ENCODE results near the gene GTPBP3.
"Not testable (repeated sequence)": the region's sequence is repeated elsewhere in the genome, so short reads cannot be mapped to it uniquely, and the experiment has no call there.

The GTPBP3 gene

DNA sequence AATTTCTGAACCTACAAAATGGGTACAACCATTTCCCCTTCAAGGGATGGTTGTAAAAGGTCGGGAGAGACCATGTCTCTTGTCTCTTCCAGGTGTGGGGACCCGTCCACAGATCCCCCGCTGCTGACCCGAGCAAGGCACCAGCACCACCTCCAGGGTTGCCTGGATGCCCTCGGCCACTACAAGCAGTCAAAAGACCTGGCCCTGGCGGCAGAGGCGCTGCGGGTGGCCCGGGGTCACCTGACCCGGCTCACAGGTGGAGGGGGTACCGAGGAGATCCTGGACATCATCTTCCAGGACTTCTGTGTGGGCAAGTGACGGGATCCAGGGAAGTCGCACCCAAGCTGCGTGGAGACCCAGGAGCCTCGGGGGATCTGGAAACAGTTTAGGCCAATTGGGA, 4.0 kb downstream of the GTPBP3 start:
- DNase-seq (ENCODE audit: low read depth in 1 of 2, low spot score in 1 of 2): no peak

DNA sequence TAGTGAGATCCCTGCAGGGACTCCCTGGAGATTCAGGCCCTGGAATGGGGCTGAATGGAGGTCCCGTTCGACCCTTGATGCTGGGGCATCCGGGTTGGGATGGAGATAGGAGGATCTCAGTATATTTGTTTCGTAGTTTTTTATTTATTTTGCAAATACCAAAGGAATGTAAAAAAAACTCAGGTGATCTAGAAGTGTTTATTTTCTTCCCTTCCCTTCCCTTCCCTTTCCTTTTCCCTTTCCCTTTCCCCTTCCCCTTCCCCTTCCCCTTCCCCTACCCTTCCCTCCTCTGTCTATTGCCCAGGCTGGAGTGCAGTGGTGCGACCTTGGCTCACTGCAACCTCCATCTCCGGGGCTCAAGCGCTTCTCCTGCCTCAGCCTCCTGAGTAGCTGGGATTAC, 4.5 kb downstream of the GTPBP3 start:
- DNase-seq (ENCODE audit: low read depth in 1 of 2, low spot score in 1 of 2): no peak

DNA sequence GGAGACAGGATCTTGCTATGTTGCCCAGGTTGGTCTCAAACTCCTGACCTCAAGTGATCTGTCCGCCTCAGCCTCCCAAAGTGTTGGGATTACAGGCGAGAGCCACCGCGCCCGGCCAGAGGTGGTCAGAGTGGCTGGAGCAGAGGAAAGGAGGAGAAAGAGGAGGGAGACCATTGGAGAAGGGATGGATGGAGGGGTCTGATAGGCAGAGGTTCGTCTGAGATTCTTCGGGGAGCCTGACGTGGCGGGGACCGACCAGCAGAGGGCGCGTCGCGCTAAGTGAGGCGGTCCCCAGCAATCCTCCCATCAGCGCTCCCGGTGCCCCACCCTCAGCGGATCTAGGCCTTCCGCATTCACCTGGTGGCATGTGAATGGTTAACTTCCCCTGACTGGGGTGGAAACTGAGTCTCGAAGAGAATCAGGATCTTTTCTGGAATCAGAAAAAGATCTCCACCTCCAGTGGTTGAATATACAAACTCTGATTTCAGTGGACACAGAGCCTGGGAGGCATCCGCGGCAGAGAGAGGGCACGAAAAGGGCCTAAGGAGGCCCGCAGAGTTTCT, 8.8 kb downstream of the GTPBP3 start:
- DNase-seq (ENCODE audit: low read depth in 1 of 2, low spot score in 1 of 2): peak; percentile 65 to 71

DNA sequence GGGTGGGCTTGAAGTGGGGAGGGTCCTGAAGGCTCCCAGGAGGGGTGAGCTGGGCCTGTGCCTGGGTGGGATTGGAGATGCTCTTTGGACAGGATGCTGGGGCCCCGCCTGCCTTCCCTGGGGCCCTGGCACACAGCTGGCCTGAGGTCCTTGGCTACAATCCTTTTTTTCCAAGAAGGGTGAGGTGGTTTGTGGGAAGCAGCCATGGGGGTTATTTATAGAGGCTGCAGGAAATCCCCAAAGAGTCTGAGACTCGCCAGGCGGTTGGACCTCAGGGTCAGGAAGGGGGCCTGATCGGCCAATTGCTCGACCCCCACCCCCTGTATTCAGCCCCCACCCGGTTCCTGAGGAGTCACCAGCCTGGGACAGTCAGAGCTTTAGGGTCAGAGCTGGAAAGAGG, 10.0 kb downstream of the GTPBP3 start:
- no peak for DNase-seq (ENCODE audit: low read depth in 1 of 2, low spot score in 1 of 2)

DNA sequence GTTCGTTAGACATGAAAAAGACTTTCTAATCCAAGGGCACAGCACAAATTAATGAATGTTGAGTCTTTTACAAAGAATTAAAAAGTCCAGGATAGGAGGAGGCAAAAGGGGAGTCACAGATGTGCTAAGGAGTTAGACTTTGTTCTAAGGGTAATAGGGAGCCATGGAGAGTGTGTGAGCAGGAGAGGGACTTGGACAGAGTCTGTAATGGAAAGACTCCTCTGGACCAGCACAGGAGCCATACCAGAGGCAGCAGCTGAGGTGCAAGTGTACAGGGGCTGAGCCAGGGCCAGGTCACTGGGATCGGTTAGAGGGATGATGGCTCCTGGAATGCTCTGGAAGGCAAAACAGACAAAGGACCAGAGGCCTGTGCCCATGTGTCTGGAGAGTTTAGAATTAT, 10.5 kb downstream of the GTPBP3 start:
- no peak for DNase-seq (ENCODE audit: low read depth in 1 of 2, low spot score in 1 of 2)

DNA sequence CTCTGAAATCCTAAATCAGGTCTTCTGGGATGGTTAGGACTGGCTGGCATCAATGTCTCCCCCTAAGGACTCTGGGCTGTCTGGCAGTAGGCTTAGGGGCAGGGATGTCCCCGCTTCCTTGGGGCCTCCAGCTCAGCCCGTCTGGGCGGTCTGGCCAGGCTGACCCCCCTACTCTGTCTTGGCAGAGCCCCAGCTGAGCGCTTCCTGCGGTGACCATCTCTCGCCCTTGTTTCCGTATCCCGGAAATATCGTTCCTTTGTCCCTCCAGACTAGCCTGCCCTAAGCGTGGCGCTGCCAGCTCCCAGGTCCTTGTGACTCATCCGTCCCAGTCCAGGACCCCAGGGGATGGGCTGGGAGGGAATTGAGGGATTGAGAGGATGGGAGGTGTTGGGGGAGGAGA, 11.3 kb downstream of the GTPBP3 start:
- no peak for DNase-seq (ENCODE audit: low read depth in 1 of 2, low spot score in 1 of 2)

DNA sequence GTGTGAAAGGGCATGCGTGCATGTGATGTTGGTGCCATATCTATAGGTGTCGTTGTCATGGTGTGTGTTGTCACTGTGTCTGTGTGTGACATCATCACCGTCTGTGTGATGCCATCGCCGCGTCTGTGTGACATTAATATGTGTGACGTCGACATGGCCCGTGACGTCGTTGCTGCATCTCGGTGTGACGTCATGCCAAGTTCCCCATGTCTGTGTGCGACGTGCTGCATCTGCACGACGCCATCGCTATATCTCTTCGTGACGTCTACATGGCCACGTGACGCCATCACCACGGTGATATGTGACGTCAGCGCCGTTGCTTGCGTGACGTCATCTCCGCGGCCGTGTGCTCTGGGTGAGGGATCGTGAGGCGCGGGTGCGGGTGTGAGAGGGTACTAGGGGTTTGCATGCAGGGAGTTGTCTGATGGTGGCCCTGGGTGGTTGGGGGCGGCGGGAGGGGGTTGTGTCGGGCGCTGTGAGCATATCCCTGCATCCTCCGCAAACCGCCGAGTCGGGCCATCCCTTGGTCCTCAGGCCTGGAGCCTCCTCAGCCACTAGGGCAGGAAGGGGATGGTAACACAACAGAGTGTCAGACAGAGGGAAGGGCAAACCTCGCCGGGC, 14.6 kb downstream of the GTPBP3 start:
- DNase-seq (ENCODE audit: low read depth in 1 of 2, low spot score in 1 of 2): no peak

DNA sequence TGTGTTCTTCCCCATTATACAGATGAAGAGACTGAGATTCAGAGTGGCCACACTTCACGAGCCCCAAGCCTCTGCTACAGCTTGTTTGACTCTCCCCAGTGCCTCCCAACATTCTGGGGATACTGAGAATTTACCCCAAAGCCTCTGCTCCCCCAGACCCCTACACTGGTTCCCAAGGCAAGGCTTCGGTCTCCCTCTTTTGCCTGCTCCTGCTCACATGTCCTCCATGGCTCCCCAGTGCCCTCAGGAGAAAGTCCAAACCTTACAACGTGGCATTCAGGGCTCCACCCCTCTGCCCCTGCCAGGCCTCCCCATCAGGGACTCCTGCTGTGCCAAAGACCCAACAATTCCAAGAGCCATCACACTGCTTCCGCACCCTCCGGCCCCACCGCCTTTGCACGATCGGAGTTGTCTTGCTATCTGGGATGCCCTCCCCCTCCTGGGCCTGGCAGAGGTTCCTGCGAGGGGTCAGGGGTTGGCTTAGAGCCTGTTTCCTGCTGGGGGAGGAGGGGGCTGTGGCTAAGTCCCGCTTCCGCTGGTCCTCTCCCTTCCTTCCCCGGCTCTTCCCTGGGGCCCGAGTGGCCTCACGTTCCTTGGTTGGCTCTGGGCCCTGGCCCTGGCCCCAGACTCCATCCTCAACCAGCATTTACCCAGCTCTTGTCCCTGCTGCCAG, 15.4 kb downstream of the GTPBP3 start:
- no peak for DNase-seq (ENCODE audit: low read depth in 1 of 2, low spot score in 1 of 2)

DNA sequence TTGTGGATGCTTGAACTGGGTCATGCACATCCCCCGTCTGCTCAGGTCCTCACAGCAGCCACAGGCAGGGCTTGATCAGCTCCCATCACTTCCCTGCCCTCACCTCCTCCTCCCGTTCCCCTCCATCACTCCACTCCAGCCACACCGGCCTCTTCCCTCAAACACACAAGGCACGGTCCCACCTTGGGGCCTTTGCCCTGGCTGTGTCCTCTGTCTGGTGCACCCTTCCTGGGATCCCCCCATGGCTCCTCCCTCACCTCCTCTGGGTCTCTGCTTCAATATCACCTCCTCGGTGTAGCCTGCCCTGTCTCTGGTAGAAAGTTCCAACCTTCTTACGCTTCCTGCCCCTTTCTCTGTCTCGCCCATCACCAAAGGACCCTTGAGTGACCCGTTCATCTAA, 16.0 kb downstream of the GTPBP3 start:
- DNase-seq (ENCODE audit: low read depth in 1 of 2, low spot score in 1 of 2): no peak

DNA sequence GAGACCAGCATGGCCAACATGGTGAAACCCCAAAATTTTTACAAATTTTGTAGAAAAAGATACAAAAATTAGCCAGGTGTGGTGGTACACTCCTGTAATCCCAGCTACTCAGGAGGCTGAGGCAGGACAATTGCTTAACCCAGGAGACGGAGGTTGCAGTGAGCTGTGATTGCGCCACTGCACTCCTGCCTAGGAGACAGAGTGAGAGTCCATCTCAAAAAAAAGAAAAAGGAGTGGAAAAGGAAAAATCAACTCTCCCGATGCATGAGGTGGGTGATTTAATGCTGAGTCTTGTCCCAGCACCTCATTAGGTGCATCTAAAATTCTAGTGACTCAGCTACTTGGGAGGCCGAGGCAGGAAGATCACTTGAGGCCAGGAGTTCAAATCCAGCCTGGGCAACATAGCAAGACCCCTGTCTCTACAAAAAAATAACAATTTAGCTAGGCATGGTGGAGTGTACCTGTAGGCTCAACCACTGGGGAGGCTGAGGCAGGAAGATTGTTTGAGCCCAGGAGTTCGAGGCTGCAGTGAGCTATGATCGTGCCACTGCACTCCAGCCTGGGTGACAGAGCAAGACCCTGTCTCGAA, 19.8 kb downstream of the GTPBP3 start:
- DNase-seq (ENCODE audit: low read depth in 1 of 2, low spot score in 1 of 2): no peak

DNA sequence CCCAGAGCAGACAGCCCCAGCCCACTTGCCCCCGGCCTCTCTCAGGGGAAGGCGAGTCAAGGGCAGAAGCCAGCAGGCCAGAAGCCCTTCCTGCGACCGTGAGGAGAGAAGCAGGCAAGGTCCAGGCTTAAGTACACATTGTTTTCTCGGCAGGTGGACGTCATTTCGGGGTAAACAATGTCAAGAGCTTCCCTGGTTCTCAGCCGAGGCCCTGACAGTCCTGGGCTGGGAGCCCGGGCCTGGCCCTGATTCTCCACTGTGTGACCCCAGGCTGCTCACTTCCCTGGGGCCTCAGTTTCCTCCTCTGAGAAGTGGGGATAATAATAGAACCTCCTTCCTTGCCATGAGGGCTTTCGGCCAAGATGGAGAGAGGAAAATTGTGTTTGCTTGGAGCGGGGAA, 20.4 kb downstream of the GTPBP3 start:
- no peak for DNase-seq (ENCODE audit: low read depth in 1 of 2, low spot score in 1 of 2)

DNA sequence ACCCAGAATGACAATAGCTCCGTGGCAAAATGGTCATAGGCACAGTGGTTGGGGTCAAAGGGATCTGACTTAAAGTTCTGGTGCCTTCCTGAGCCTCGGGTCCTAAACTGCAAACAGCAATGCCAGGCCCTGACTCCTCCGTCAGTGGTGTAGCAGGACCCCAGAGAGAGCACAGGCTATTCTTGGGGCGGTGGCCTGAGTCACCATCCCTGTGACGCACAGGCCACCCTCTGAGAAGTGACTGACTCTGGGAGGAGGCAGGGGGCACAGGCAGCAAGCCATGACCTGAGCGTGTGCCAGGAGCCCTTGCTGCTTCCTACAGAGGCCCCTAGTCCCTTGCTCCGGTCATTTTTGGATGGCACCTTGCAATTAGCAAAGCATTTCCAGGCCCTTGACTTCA, 21.0 kb downstream of the GTPBP3 start:
- DNase-seq (ENCODE audit: low read depth in 1 of 2, low spot score in 1 of 2): no peak

DNA sequence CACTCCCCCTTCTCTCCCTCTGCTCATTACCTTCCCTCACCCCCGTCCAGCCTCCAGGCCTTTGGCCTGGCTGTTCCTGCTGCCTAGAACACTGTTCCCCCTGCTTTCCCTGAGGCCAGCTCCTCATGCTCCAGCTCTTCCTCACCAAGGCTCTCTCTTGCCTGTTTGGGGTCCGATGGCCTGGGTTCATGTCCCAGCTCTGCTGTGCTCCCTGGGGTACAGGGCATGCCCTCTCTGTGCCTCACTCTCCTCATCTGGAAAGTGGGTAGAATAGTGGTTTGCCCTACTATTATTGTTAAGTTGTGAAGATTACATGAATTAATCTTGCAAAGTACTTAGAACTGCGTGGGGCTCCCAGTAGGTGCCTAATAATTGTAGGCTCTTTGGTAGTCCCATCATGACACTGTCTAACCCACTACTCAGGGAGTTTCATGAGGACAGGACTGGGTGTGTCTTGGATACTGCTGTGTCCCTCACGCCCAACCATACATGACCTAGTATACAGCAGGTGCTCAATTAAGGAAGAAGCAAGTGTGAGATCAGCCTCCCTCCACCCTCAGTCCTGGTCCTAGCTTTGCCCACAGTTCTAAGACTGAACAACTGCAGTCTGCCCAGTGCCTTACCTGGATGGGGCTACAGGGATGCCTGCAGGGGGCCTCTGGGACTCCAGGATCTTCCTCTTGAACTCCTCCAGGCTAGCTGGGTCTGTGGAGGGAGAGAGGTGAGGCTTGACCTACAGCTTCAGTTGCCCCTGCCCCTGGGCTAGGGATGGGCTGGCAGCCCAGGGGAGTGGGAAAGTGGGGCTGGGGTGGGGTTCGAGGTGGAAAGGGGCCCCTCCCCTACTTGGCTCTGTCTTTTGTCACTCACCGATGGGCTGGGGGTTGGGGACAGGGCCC, 22.8 kb downstream of the GTPBP3 start:
- no peak for DNase-seq (ENCODE audit: low read depth in 1 of 2, low spot score in 1 of 2)

DNA sequence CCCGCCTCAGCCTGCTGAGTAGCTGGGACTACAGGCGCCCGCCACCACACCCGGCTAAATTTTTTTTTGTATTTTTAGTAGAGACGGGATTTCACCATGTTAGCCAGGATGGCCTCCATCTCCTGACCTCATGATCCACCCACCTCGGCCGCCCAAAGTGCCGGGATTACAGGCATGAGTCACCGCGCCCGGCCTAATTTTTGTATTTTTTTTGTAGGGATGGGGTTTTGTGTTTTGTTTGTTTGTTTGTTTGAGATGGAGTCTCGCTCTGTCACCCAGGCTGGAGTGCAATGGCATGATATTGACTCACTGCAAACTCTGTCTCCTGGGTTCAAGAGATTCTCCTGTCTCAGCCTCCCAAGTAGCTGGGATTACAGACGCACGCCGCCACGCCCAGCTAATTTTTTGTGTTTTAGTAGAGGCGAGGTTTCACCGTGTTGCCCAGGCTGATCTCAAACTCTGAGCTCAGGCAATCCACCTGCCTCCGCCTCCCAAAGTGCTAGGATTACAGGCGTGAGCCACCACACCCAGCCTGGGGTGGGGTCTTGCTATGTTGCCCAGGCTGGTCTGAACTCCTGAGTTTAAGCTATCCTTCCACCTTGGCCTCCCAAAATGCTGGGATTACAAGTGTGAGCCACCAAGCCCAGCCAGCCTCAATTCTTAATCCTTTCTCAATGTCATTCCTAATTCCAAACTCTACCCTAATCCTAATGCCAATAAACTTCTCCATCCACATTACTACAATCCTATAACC, 26.7 kb downstream of the GTPBP3 start:
- not testable (repeated sequence) for DNase-seq (ENCODE audit: low read depth in 1 of 2, low spot score in 1 of 2)

DNA sequence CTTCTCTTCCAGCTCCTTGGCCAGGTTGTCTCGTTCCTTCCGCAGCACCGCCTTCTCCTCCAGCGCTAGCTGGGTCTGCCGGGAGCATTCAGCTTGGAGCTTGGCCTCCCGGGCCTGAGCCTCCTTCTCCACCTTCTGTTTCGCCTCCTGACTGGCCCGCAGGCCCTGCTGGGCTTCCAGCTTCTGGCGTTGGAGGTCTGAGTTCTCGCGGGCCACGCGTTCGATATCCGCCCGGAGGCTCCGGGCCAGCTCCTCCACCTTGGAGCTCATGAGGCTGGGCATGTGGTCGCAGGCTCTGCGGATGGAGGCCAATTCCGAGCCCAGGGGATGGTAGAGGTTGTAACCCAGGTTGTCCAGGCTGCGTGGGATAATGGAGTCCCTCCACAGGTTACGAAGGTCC, 28.0 kb downstream of the GTPBP3 start:
- no peak for DNase-seq (ENCODE audit: low read depth in 1 of 2, low spot score in 1 of 2)

DNA sequence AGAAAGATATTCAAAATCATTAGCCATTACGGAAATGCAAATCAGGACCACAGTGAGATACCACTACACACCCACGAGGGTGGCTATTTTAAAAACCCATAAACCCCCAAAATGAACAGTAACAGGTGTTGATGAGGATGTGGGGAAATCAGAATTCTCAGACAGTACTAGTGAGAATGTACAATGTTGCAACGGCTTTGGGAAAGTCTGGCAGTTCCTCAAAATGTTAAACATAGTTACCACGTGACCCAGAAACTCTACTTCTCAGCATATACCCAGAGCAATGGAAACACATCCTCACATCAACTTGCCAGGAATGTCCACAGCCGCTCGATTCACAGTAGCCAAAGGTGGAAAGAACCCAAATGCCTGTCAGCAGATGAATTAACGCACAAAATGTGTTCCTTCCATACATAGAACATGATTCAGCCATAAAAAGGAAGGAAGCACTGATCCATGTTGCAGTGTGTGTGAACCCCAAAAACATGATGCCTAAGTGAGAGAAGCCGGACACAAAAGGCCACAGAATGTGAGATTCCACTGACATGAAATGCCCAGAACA, 32.8 kb downstream of the GTPBP3 start:
- no peak for DNase-seq (ENCODE audit: low read depth in 1 of 2, low spot score in 1 of 2)

DNA sequence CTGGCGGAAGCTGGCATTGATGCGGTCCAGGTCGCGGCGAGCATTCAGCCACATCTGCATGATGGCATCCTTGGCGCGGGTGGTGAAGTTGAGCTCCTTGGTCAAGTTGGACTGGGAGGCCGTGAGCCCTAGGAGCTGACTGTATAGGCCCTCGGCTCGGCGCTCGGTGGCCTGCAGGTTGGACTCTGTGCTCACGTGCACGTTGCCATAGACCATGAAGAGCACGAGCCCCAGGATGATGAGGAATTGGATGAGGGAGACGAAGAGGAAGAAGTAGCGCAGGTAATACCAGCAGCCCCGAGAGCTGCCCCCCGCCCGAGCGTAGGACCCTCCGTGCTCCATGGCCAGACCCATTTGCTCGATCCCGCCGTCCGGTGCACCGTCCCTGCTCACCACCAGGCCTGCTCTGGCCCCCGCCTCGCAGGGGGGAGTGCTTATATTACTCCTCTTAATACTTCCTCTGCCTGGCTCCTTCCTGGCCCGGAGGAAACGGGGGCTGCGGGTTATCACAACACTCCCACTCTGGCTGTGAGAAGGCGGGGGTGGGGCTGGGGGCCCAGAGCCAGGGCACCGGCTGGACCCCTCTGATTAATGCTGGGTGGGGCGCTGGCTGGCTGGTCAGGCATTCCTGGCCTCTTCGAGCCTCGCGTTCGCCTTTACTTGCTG, 39.7 kb downstream of the GTPBP3 start, which contains the start of gene PLVAP:
Gene PLVAP, minus strand, starts transcription at position 408 of the 666 bp plus-strand sequence. Its CDS starts 54 bp downstream, at position 354.
- no peak for DNase-seq (ENCODE audit: low read depth in 1 of 2, low spot score in 1 of 2)

DNA sequence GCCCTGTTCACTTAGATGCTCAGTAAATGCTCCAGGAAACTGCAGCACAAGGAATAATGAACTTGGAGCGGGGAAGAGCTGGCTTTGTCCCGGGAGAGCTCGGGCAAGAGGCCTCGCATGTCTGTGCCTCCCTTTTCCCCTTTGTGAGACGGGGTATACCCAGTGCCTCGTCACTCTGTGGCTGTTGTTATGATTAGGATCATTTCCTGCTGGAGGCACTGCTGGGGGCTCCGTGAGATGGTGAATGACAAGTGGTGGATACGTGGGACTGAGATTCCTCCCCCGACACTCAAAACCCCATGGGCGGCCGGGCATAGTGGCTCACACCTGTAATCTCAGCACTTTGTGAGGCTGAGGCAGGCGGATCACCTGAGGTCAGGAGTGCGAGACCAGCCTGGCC, 40.9 kb downstream of the GTPBP3 start:
- no peak for DNase-seq (ENCODE audit: low read depth in 1 of 2, low spot score in 1 of 2)

DNA sequence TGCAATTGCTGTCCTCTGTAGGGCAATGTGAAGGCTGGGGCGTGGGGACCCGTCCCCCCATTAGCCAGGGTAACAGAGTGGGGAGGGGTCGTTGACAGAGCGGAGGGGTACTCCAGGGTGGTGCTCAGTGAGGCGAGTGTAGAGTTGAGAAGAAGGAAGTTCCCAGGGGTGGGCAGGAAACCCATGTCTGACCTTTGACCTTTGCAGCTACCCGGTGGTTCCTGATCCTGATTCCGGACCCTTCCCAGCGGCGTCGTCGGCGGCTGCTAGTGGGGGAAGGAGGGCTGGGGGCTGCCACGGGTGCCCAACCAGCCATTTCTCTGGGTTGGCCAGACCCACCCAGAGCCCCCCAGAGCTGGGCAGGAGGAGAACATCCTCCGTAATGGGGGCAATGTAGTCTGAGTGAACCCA, 41.9 kb downstream of the GTPBP3 start:
- DNase-seq (ENCODE audit: low read depth in 1 of 2, low spot score in 1 of 2): no peak

Measured in activated CD4-positive, alpha-beta T cell treated with anti-CD3 and anti-CD28 coated beads, Interleukin-2, amount 50 U/mL, for 24 hours (primary cell).